CD8-positive, alpha-beta memory T cell (primary cell): ENCODE data around the gene ARL8A. TPM values are rescaled to one million over a fixed set of nuclear protein-coding genes. Genes with fewer than 3 reads are reported as not detected.

Experiments
- CTCF ChIA-PET: fragments of 350-600 bp; sonication (Branson Sonifier 250); formaldehyde crosslinking; loops from one replicate; lab custom pipeline; 2021; ENCODE audit warnings: antibody characterized with exemption; lab: Charles Lee
- POLR2A ChIA-PET: fragments of 350-600 bp; sonication (Branson Sonifier 250); formaldehyde crosslinking; loops from one replicate; lab custom pipeline; 2021; ENCODE audit warnings: antibody characterized with exemption; lab: Charles Lee
- DNase-seq, 5 donors: peaks; one replicate each; pipeline versions ENCODE4 v3.0.0 to v3.0.0-alpha.2; 2020 to 2022; ENCODE audit warnings: mixed read lengths in 1 of 5
- H3K27ac ChIP-seq: one replicate; pipeline ENCODE4 v1.7.0; 2013; ENCODE audit warnings: low read depth, mild to moderate bottlenecking, low read length, moderate library complexity
- H3K27me3 ChIP-seq: 2 replicates; pipeline ENCODE4 v1.7.0; 2013; ENCODE audit warnings: low read length, mild to moderate bottlenecking; ENCODE audit not compliant: insufficient read depth, poor library complexity, severe bottlenecking
- H3K36me3 ChIP-seq: 2 replicates; pipeline ENCODE4 v1.7.0; 2013; ENCODE audit warnings: mild to moderate bottlenecking, low read length, moderate library complexity; ENCODE audit not compliant: insufficient read depth
- H3K4me1 ChIP-seq: 2 replicates; pipeline ENCODE4 v1.7.0; 2013; ENCODE audit warnings: mild to moderate bottlenecking, low read length, moderate library complexity; ENCODE audit not compliant: insufficient read depth
- H3K4me3 ChIP-seq: 2 replicates; pipeline ENCODE4 v1.7.0; 2013; ENCODE audit warnings: mild to moderate bottlenecking, low read length
- H3K9me3 ChIP-seq: 2 replicates; pipeline ENCODE4 v1.7.0; 2013; ENCODE audit warnings: mild to moderate bottlenecking, low read length
- H3K27ac Mint-ChIP-seq, 8 donors: one replicate each; pipeline ENCODE4 v1.8.0; 2020 to 2021; ENCODE audit warnings: mixed read lengths in 8 of 8, mild to moderate bottlenecking in 6 of 8, inconsistent platforms in 3 of 8, moderate library complexity in 3 of 8
- H3K27me3 Mint-ChIP-seq, 2 donors: one replicate each; pipeline ENCODE4 v1.8.0; 2020 to 2021; ENCODE audit warnings: mixed read lengths in 2 of 2, mild to moderate bottlenecking in 1 of 2, moderate library complexity in 1 of 2
- H3K36me3 Mint-ChIP-seq, 3 donors: one replicate each; pipeline ENCODE4 v1.8.0; 2020 to 2021; ENCODE audit warnings: mixed read lengths in 3 of 3, inconsistent platforms in 1 of 3, mild to moderate bottlenecking in 1 of 3
- H3K4me1 Mint-ChIP-seq, 3 donors: one replicate each; pipeline ENCODE4 v1.8.0; 2020 to 2021; ENCODE audit warnings: mixed read lengths in 3 of 3, inconsistent platforms in 1 of 3, mild to moderate bottlenecking in 1 of 3
- H3K4me3 Mint-ChIP-seq, 7 donors: one replicate each; pipeline ENCODE4 v1.8.0; 2020 to 2021; ENCODE audit warnings: mixed read lengths in 7 of 7, mild to moderate bottlenecking in 6 of 7, moderate library complexity in 4 of 7, inconsistent platforms in 2 of 7
- H3K9me3 Mint-ChIP-seq, 5 donors: one replicate each; pipeline ENCODE4 v1.8.0; 2020 to 2022; ENCODE audit warnings: mixed read lengths in 5 of 5, mild to moderate bottlenecking in 3 of 5, moderate library complexity in 2 of 5, inconsistent platforms in 1 of 5
- polyA plus RNA-seq: library from polyadenylated mRNA; unstranded; fragments of 300-500 nt; fragmentation: Illumina TruSeq; gene quantifications from one replicate; pipeline ENCODE4 v1.2.3, GENCODE V29; 2021
- total RNA-seq, 2 experiments: library from RNA; stranded (reverse); gene quantifications; one replicate each; pipeline ENCODE4 v1.2.3, GENCODE V29; 2021

ARL8A gene
- total and polyA plus RNA-seq, 3 experiments from 2014 or later: 12.3 to 51.4 (median 50.2) TPM

DNA sequence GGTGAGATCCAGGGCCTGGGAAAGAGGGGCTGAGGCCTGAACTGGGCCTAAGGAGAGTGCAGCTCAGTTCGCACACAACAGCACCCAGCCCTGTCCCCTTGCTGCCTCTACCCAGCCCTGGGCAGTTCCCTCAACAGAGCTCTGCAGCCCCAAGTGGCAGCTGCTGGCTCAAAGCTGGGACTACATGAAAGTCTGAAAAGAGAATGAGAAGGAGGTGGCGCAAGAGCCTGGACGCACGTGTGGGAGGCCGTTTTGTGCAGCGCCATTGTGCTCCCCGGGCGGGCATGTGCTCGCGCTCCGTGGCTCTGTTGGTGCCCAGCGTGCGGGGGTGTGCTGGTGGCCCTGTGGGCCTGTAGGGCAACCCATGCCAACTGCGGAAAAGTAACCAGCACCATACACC lies 11.5 kb downstream of the ARL8A start:
- CTCF ChIA-PET: no interaction called here

DNA sequence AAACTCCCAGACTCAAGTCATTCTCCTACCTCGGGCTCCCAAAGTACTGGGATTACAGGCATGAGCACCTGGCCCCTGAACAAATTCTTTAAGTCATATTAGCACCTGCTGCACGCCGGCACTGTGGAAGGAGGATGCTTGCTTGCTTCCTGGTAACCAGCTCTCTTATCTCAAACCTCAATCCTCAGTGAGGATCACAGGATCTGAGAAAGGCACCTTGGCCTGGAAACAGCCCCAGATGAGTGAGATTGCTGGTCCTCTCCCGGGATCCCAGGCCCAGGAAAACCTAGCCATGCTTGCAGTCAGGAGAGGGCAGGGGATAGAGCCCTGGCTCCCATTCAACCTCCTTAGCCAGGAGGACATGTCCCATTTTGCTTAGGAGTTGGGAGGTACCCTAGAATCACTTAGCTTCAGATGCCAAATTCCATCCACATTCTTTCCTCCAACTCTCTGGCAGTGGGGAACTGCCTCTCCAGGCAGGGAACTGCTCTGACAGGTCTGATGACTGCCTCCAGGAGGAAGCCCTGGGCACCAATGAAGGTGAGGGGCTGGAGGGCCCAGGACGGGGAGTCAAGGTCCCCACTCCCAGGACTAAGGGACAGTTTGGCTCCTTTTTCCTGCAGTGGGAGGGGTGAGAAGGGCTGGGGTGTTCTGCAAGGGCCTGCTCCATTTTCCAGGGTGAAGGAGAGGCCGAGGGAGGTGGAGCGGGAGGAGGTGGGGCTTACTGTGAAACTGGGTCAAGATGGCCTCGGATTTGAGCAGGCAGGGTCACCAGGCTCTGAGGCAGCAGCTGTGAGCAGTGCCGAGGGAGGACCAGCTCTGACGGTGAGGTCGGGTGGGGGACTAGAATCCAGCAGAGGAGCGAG lies 12.3 kb downstream of the ARL8A start:
- Histone ChIP-seq H3K9me3 (no peaks in the 10 kb centered on the region), H3K36me3 (peaks cover 9% of the 10 kb centered on the region), H3K4me1 (no peaks in the 10 kb centered on the region), H3K27ac (no peak overlapping the region), H3K27me3 (no peaks in the 10 kb centered on the region), H3K4me3 (no peak overlapping the region)
- Mint-ChIP-seq H3K27me3 (peaks cover 1 to 2% of the 10 kb centered on the region in 2 donors), H3K36me3 (peaks cover 0 to 44% (median 3%) of the 10 kb centered on the region in 3 donors), H3K9me3 (no peaks in the 10 kb centered on the region), H3K27ac (peak overlapping the region in 1 of 8 donors; percentile 24), H3K4me1 (peaks cover 0 to 4% (median 0%) of the 10 kb centered on the region in 3 donors), H3K4me3 (no peak overlapping the region)
- CTCF ChIA-PET: interaction anchor here (1.2 kb wide), 1 partner anchor 28 kb away, joined by 5 read pairs; the partner anchor contains the start of gene PTPN7
- no peak for DNase-seq
- POLR2A ChIA-PET: no interaction called here

More for the DNA sequence above, 11.5 kb downstream of the ARL8A start:
- Mint-ChIP-seq H3K36me3 (peaks cover 0 to 52% (median 3%) of the 10 kb centered on the region in 3 donors), H3K4me1 (peaks cover 0 to 4% (median 0%) of the 10 kb centered on the region in 3 donors), H3K9me3 (no peaks in the 10 kb centered on the region), H3K27me3 (no peaks in the 10 kb centered on the region), H3K4me3 (no peak overlapping the region), H3K27ac (no peak overlapping the region)
- Histone ChIP-seq H3K27ac (no peak overlapping the region), H3K27me3 (no peaks in the 10 kb centered on the region), H3K4me1 (no peaks in the 10 kb centered on the region), H3K9me3 (no peaks in the 10 kb centered on the region), H3K4me3 (no peak overlapping the region), H3K36me3 (peaks cover 14% of the 10 kb centered on the region)
- no peak for DNase-seq
- POLR2A ChIA-PET: no interaction called here

DNA sequence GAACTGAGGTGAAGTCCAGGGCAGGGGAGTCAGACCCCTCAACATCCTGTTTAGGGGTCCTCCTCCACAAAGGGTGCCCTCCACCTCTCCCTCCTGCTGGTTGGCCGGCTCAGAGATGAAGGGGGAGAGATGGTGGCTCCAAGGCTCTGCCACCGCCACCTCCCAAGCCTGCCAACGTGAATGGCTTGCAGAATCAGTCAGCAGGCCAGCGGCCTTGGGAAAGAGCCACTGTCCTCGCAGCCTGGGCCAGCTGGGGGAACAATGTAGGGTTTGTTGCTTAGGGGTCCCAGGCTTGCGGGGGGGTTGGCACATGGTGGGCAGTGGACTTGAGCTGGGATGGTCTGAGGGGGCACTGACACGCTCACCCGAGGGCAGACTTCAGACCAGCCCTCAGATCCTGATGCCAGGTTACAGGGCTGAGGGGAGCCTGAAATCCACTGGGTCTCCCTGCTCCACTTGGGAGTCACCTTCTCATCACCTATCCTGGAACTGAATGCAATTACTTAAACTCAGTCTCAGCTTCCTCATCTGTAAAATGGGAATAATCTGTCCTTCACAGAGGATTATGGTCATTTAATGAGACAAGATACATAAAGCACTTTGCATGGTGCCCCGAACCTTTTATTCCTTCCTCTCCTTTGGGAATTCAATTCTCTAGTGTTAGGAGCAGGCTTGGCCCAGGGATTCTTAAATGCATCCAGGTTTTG lies 13.6 kb downstream of the ARL8A start:
- Mint-ChIP-seq H3K36me3 (peaks cover 0 to 41% (median 3%) of the 10 kb centered on the region in 3 donors), H3K9me3 (no peaks in the 10 kb centered on the region), H3K4me1 (peaks cover 0 to 4% (median 0%) of the 10 kb centered on the region in 3 donors), H3K4me3 (no peak overlapping the region), H3K27ac (peak overlapping the region in 1 of 8 donors; percentile 33), H3K27me3 (peaks cover 6 to 9% of the 10 kb centered on the region in 2 donors)
- H3K9me3 ChIP-seq: no peaks in the 10 kb centered on the region
- H3K27ac ChIP-seq: no peak overlapping the region
- H3K36me3 ChIP-seq: peaks cover 9% of the 10 kb centered on the region
- H3K4me1 ChIP-seq: no peaks in the 10 kb centered on the region
- DNase-seq: no peak
- CTCF ChIA-PET: interaction anchor here (0.7 to 1.2 kb wide), 2 partner anchors 29 to 235 kb away, joined by 3 to 5 read pairs; partner anchors contain the start of gene PTPN7
- H3K27me3 ChIP-seq: no peaks in the 10 kb centered on the region
- H3K4me3 ChIP-seq: no peak overlapping the region
- POLR2A ChIA-PET: no interaction called here

DNA sequence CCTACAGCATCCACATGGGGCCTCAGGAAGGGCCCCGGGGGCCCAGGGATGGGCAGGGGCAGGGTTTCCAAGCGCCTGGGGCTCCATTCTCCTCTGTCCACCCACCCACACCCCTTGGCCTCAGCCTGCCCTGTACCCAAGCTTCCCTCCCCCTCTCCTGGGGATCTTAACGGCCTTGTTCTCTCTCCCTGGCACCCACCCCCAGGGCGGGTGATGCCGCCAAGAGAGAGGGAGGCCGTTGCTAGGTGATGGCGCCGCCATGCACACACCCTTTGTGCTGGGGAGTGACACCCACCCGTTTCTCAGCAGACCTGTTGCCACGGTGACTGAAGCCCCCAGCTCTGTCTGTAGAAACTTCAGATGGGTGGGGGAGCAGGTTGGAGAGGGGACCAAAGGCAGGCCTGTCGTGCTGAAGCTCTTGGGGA lies 14.2 kb downstream of the ARL8A start:
- Histone ChIP-seq H3K27ac (no peak overlapping the region), H3K4me3 (no peak overlapping the region), H3K4me1 (no peaks in the 10 kb centered on the region), H3K36me3 (peaks cover 9% of the 10 kb centered on the region), H3K9me3 (no peaks in the 10 kb centered on the region), H3K27me3 (no peaks in the 10 kb centered on the region)
- H3K9me3 Mint-ChIP-seq: no peaks in the 10 kb centered on the region
- H3K27ac Mint-ChIP-seq: peak overlapping the region in 1 of 8 donors; percentile 43
- POLR2A ChIA-PET: no interaction called here
- H3K36me3 Mint-ChIP-seq: peaks cover 0 to 35% (median 2%) of the 10 kb centered on the region in 3 donors
- H3K27me3 Mint-ChIP-seq: peaks cover 6 to 10% of the 10 kb centered on the region in 2 donors
- H3K4me1 Mint-ChIP-seq: peaks cover 0 to 2% (median 0%) of the 10 kb centered on the region in 3 donors
- DNase-seq: no peak
- CTCF ChIA-PET: interaction anchor here (0.7 kb wide), 1 partner anchor 234 kb away, joined by 3 read pairs; no protein-coding TSS in a partner anchor
- no peak overlapping the region for H3K4me3 Mint-ChIP-seq

DNA sequence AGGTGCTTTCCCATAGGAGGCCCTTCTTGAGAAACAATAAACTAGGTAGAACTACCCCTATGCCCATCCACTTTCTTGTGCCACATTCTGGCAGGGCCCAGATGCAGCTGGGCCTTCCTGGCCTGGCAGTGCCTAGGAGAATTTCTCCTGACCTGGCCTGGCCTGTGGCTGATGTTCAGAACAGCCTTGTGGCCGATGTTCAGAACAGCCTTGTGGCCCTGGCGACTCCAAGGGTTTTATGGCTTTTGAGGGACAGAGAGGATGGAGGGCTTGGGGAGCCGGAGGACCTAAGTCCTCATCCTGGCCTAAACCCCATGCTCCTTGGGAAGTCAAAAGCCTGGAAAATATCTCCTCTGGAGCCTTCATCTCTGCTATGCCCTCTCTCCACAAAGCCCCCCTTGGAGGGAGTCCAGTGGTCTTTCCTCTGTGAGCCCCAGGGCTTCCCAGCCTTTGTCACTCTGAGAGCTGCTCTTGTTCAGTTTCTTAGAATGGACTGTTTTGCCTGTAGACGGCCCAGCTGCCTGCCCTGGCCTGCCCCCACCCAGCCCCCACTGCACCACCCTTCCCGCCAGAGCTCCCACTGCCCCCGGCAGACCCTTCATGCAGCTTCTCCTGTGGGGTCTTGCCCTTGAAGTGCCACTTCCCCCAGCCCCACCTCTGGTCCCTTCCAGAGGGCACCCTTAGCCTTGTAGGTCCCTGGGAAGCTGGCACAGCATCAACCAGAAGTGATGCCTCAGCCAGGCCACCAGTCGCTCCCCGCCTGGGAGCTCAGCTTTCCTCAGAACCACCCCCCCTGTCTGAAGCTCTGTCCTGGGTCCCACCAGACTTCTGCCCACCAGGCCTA lies 14.9 kb downstream of the ARL8A start:
- Mint-ChIP-seq H3K9me3 (no peaks in the 10 kb centered on the region), H3K4me3 (no peak overlapping the region), H3K4me1 (no peaks in the 10 kb centered on the region), H3K27ac (peak overlapping the region in 1 of 8 donors; percentile 43), H3K36me3 (peaks cover 0 to 29% (median 0%) of the 10 kb centered on the region in 3 donors), H3K27me3 (peaks cover 6 to 13% of the 10 kb centered on the region in 2 donors)
- no peak for DNase-seq
- Histone ChIP-seq H3K27ac (no peak overlapping the region), H3K27me3 (no peaks in the 10 kb centered on the region), H3K36me3 (peaks cover 5% of the 10 kb centered on the region), H3K4me1 (no peaks in the 10 kb centered on the region), H3K4me3 (no peak overlapping the region), H3K9me3 (no peaks in the 10 kb centered on the region)
- ChIA-PET POLR2A (no interaction called here), CTCF (interaction anchor here (0.7 kb wide), 1 partner anchor 233 kb away, joined by 3 read pairs; no protein-coding TSS in a partner anchor)

DNA sequence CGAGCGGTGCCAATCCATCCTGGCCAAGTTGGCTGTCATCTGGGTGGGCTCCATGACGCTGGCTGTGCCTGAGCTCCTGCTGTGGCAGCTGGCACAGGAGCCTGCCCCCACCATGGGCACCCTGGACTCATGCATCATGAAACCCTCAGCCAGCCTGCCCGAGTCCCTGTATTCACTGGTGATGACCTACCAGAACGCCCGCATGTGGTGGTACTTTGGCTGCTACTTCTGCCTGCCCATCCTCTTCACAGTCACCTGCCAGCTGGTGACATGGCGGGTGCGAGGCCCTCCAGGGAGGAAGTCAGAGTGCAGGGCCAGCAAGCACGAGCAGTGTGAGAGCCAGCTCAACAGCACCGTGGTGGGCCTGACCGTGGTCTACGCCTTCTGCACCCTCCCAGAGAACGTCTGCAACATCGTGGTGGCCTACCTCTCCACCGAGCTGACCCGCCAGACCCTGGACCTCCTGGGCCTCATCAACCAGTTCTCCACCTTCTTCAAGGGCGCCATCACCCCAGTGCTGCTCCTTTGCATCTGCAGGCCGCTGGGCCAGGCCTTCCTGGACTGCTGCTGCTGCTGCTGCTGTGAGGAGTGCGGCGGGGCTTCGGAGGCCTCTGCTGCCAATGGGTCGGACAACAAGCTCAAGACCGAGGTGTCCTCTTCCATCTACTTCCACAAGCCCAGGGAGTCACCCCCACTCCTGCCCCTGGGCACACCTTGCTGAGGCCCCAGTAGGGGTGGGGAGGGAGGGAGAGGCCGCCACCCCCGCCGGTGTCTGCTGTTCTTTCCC lies 16.5 kb downstream of the ARL8A start:
- H3K9me3 ChIP-seq: no peaks in the 10 kb centered on the region
- ChIA-PET POLR2A (no interaction called here), CTCF (no interaction called here)
- Mint-ChIP-seq H3K27ac (no peak overlapping the region), H3K4me3 (no peak overlapping the region), H3K27me3 (peaks cover 14 to 19% of the 10 kb centered on the region in 2 donors), H3K4me1 (no peaks in the 10 kb centered on the region), H3K9me3 (no peaks in the 10 kb centered on the region), H3K36me3 (peaks cover 0 to 14% (median 0%) of the 10 kb centered on the region in 3 donors)
- H3K4me1 ChIP-seq: no peaks in the 10 kb centered on the region
- H3K27ac ChIP-seq: no peak overlapping the region
- DNase-seq: no peak
- H3K27me3 ChIP-seq: no peaks in the 10 kb centered on the region
- H3K36me3 ChIP-seq: no peaks in the 10 kb centered on the region
- H3K4me3 ChIP-seq: no peak overlapping the region

DNA sequence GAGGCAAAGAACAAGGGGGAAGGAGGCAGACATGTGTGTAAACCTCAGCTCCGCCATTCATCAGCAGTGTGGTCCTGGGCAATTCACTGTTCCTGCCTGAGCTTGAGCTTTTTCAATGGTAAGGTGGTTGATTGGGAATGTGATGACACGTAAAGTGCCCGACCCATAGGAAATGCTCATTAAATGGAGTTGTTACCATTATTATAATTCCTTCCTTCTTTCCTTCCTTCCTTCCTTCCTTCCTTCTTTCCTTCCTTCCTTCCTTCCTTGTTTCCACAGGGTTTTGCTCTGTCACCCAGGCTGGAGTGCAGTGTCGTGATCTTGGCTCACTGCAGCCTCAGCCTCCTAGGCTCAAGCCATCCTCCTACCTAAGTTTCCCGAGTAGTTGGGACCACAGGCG lies 17.5 kb downstream of the ARL8A start:
- Mint-ChIP-seq H3K4me1 (no peaks in the 10 kb centered on the region), H3K9me3 (no peaks in the 10 kb centered on the region), H3K36me3 (peaks cover 0 to 4% (median 0%) of the 10 kb centered on the region in 3 donors), H3K4me3 (no peak overlapping the region), H3K27me3 (peaks cover 14 to 19% of the 10 kb centered on the region in 2 donors), H3K27ac (no peak overlapping the region)
- Histone ChIP-seq H3K27ac (no peak overlapping the region), H3K4me1 (no peaks in the 10 kb centered on the region), H3K36me3 (no peaks in the 10 kb centered on the region), H3K27me3 (no peaks in the 10 kb centered on the region), H3K9me3 (no peaks in the 10 kb centered on the region), H3K4me3 (no peak overlapping the region)
- ChIA-PET CTCF (no interaction called here), POLR2A (no interaction called here)
- DNase-seq: no peak
